Psoas muscle (tissue), 8 donors: ENCODE results near the gene LSS. TPM values are rescaled to one million over a fixed set of nuclear protein-coding genes. Genes with fewer than 3 reads are reported as not detected.
A peak's percentile ranks its signal among the peaks of the same experiment; 100 is the strongest.

Experiments used
- ATAC-seq, 4 donors: fragments of 200-7000 bp; cut with Tn5 transposase; one replicate each; pipeline ENCODE4 v1.9.1; 2020; ENCODE audit warnings: moderate library complexity in 3 of 4, mild to moderate bottlenecking in 2 of 4
- DNase-seq, 2 donors: peaks; one replicate each; pipeline ENCODE4 v3.0.0-alpha.2; 2020
- H3K27ac ChIP-seq: fragments of 200-600 bp; one replicate; pipeline ENCODE4 v1.8.0; 2022
- H3K27me3 ChIP-seq, 3 donors: fragments of 200-600 bp in 1 of 3; one replicate each; pipeline versions ENCODE4 v1.6.1 to v1.8.0; 2013 to 2022; ENCODE audit warnings: low read length in 2 of 3, mild to moderate bottlenecking in 2 of 3, moderate library complexity in 1 of 3; ENCODE audit not compliant: insufficient read depth in 3 of 3
- H3K36me3 ChIP-seq, 2 donors: fragments of 200-600 bp in 1 of 2; one replicate each; pipeline versions ENCODE4 v1.6.1 to v1.8.0; 2013 to 2022; ENCODE audit warnings: low read depth in 1 of 2, mild to moderate bottlenecking in 1 of 2, moderate library complexity in 1 of 2; ENCODE audit not compliant: insufficient read depth in 1 of 2
- H3K4me1 ChIP-seq: fragments of 200-600 bp; one replicate; pipeline ENCODE4 v1.8.0; 2022
- H3K4me3 ChIP-seq: fragments of 200-600 bp; one replicate; pipeline ENCODE4 v1.8.0; 2022; ENCODE audit warnings: mild to moderate bottlenecking
- H3K9me3 ChIP-seq: fragments of 200-600 bp; one replicate; pipeline ENCODE4 v1.8.0; 2022
- WGBS, 3 donors: extraction: QIAGEN DNeasy Blood & Tissue Kit; methylation state at CpG; one replicate each; pipeline versions ENCODE4 v1.1.6 to v1.1.7; 2013; 5-methylcytosine and 5-hydroxymethylcytosine counted together
- intact Hi-C, 2 donors: fragments of 100-400 bp; cut with DNase I; formaldehyde crosslinking; loops; one replicate each; pipeline versions ENCODE4 v1.11.0 to v1.14.2; 2022
- polyA plus RNA-seq, 3 donors: library from polyadenylated mRNA; stranded (reverse); fragments of 200-250 nt; gene quantifications; one replicate each; pipeline ENCODE4 v1.2.3, GENCODE V29; 2013
- total RNA-seq, 4 donors: library from RNA; stranded (reverse); fragmentation: NEBNext Ultra II Directional in 2 of 4; extraction: Animal tissue kit (Norgen Biotek cat#: 25700) in 2 of 4; gene quantifications; one replicate each; pipeline versions ENCODE4 v1.2.1 to v1.2.4, GENCODE V29; 2021 to 2023
- TF ChIP-seq, protein P1 (sequence below): fragments of 200-600 bp; IDR thresholded peaks from one replicate; pipeline ENCODE4 v1.8.0; 2022; ENCODE audit warnings: antibody characterized with exemption
- donor health status: healthy with polysubstance abuse.
- donor health status: DM: no; HTN: no; CAD: no; lungs with moderate emphysema.
- donor health status: Bipolar disorder and iron deficiency.
- donor health status: healthy.
- donor health status: DM: yes; HTN: yes; CAD: no.
- donor health status: DM: no; HTN: no; CAD: no.
- donor health status: DM: no; HTN: no; CAD: no.
- donor health status: DM: yes; HTN: yes; CAD: no.

The LSS gene
- total and polyA plus RNA-seq, 7 donors: 10.7 to 31.5 (median 24.8) TPM

DNA sequence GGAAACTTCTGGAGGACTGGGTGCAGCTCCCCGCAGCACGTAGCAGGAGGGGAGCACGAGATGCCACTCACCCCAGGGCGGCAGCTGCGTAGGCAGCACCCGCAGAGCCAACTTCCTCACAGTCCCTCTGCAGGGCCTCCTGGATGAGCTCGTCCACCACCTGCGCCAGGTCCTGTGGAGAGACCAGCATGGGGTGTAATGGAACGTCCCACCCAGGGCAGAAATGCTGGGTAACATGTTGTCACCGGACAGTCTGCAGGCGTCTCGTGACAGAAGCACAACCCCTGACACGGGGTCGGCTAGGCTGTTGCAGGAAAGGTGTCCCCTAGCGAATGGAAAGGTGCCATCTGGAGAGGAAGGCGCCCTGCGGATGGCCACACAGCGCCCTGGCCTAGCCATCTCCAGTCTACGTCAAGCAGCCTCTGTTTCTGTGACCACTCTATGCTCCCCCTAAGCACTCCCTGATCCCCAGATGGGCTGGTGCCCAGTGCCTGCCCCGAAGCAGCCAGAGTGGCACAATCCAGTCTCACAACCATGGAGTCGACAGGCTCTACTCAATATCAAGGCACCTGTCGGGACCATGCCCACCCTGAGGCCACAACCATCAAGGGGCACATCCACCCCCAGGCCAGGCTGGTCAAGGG lies 35.6 kb upstream of the LSS start:
- 89 to 92% (median 92%) methylated on average over 22 of the region's 22 CpGs for WGBS, 3 donors
- Histone ChIP-seq H3K4me1 (no peaks in the 10 kb centered on the region), H3K9me3 (no peaks in the 10 kb centered on the region), H3K27ac (no peak overlapping the region), H3K4me3 (no peak overlapping the region), H3K27me3 (no peaks in the 10 kb centered on the region), H3K36me3 (peaks cover 16 to 97% of the 10 kb centered on the region in 2 donors)
- TF ChIP-seq, protein P1, sequence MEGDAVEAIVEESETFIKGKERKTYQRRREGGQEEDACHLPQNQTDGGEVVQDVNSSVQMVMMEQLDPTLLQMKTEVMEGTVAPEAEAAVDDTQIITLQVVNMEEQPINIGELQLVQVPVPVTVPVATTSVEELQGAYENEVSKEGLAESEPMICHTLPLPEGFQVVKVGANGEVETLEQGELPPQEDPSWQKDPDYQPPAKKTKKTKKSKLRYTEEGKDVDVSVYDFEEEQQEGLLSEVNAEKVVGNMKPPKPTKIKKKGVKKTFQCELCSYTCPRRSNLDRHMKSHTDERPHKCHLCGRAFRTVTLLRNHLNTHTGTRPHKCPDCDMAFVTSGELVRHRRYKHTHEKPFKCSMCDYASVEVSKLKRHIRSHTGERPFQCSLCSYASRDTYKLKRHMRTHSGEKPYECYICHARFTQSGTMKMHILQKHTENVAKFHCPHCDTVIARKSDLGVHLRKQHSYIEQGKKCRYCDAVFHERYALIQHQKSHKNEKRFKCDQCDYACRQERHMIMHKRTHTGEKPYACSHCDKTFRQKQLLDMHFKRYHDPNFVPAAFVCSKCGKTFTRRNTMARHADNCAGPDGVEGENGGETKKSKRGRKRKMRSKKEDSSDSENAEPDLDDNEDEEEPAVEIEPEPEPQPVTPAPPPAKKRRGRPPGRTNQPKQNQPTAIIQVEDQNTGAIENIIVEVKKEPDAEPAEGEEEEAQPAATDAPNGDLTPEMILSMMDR: no peak
- ATAC-seq (peak in 2 of 4 donors; percentile 8 to 31), DNase-seq (no peak)
- intact Hi-C loops: no loop called here

GRCh38 chr21:46256501-46256994 lies 28.0 kb upstream of the LSS start:
- no peak for DNase-seq
- peaks cover 11% of the 10 kb centered on the region for H3K4me1 ChIP-seq
- TF ChIP-seq, protein P1: no peak
- WGBS, 3 donors: 83 to 90% (median 85%) methylated on average over 18 of the region's 18 CpGs
- H3K27ac ChIP-seq: no peak overlapping the region
- intact Hi-C loops: no loop called here
- no peaks in the 10 kb centered on the region for H3K9me3 ChIP-seq
- peak in 2 of 4 donors; percentile 16 to 32 for ATAC-seq
- H3K36me3 ChIP-seq: peaks cover 6 to 100% of the 10 kb centered on the region in 2 donors
- no peaks in the 10 kb centered on the region for H3K27me3 ChIP-seq
- H3K4me3 ChIP-seq: no peak overlapping the region

GRCh38 chr21:46255758-46256337 lies 27.3 kb upstream of the LSS start:
- peaks cover 6 to 100% of the 10 kb centered on the region in 2 donors for H3K36me3 ChIP-seq
- WGBS, 3 donors: 90 to 92% (median 91%) methylated on average over 6 of the region's 6 CpGs
- no peaks in the 10 kb centered on the region for H3K9me3 ChIP-seq
- TF ChIP-seq, protein P1: no peak
- no peaks in the 10 kb centered on the region for H3K27me3 ChIP-seq
- ATAC-seq (no peak), DNase-seq (no peak)
- peaks cover 11% of the 10 kb centered on the region for H3K4me1 ChIP-seq
- no peak overlapping the region for H3K4me3 ChIP-seq
- intact Hi-C loops: no loop called here
- no peak overlapping the region for H3K27ac ChIP-seq

DNA sequence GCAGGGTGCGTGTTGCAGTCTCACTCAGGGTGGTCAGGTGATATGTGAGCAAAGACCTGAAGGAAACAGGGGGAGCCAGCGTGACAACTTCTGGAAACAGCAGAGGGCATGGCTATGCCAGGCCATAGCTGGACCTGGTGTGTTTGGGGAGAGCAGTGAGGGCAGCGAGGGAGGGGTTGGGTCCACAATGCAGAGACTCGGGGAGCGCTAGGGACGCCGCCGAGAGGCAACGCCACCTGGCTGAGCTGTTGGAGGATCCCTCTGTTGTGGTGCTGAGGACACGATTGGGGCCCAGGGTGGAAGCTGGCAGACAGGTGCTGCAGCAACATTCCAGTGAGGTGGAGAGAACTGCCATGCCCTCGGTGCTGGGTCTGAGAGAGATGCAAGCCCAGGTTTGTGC lies 26.6 kb upstream of the LSS start:
- no peak overlapping the region for H3K27ac ChIP-seq
- DNase-seq (no peak), ATAC-seq (no peak)
- H3K4me1 ChIP-seq: peaks cover 11% of the 10 kb centered on the region
- TF ChIP-seq, protein P1: no peak
- intact Hi-C loops: no loop called here
- H3K27me3 ChIP-seq: no peaks in the 10 kb centered on the region
- 81 to 89% (median 88%) methylated on average over 11 of the region's 11 CpGs for WGBS, 3 donors
- no peaks in the 10 kb centered on the region for H3K9me3 ChIP-seq
- H3K4me3 ChIP-seq: no peak overlapping the region
- H3K36me3 ChIP-seq: peaks cover 6 to 100% of the 10 kb centered on the region in 2 donors
